Heart left ventricle (tissue), 16 donors: ENCODE results near the gene GZMM. TPM values are rescaled to one million over a fixed set of nuclear protein-coding genes. Genes with fewer than 3 reads are reported as not detected.

Experiments
- ATAC-seq, 4 donors: fragments of 200-7000 bp; cut with Tn5 transposase; one replicate each; pipeline ENCODE4 v1.9.1; 2020 to 2022; ENCODE audit warnings: moderate library complexity in 4 of 4, mild to moderate bottlenecking in 3 of 4, moderate number of reproducible peaks in 1 of 4
- DNase-seq, 5 donors: peaks; one replicate each; pipeline ENCODE4 v3.0.0-alpha.2; 2020
- H3K27ac ChIP-seq, 12 donors: fragments of 200-600 bp; sonication (generic) in 4 of 12; one replicate each; pipeline versions ENCODE4 v1.5.0 to v1.8.0; 2016 to 2022; ENCODE audit warnings: mild to moderate bottlenecking in 2 of 12
- H3K27me3 ChIP-seq, 9 donors: fragments of 200-600 bp; sonication (generic) in 2 of 9; one replicate each; pipeline versions ENCODE4 v1.5.1 to v1.8.0; 2016 to 2022; ENCODE audit warnings: mild to moderate bottlenecking in 3 of 9
- H3K36me3 ChIP-seq, 9 donors: fragments of 200-600 bp; sonication (generic) in 2 of 9; one replicate each; pipeline versions ENCODE4 v1.5.0 to v1.8.0; 2018 to 2022; ENCODE audit warnings: mild to moderate bottlenecking in 2 of 9
- H3K4me1 ChIP-seq, 12 donors: fragments of 200-600 bp; sonication (generic) in 4 of 12; one replicate each; pipeline versions ENCODE4 v1.5.0 to v1.8.0; 2016 to 2022; ENCODE audit warnings: mild to moderate bottlenecking in 3 of 12
- H3K4me3 ChIP-seq, 12 donors: fragments of 200-600 bp; sonication (generic) in 4 of 12; one replicate each; pipeline versions ENCODE4 v1.5.0 to v1.8.0; 2017 to 2022; ENCODE audit warnings: mild to moderate bottlenecking in 9 of 12, moderate library complexity in 4 of 12
- H3K9me3 ChIP-seq, 12 donors: fragments of 200-600 bp; sonication (generic) in 4 of 12; one replicate each; pipeline versions ENCODE4 v1.5.0 to v1.8.0; 2016 to 2022; ENCODE audit warnings: mild to moderate bottlenecking in 1 of 12
- CTCF ChIP-seq, 12 donors: fragments of 200-600 bp; sonication (generic) in 4 of 12; IDR thresholded peaks; one replicate each; pipeline versions ENCODE4 v1.5.0 to v1.8.0; 2018 to 2022; ENCODE audit warnings: antibody characterized with exemption in 12 of 12, mild to moderate bottlenecking in 5 of 12
- POLR2A ChIP-seq, 2 donors: fragments of 450-650 bp; IDR thresholded peaks; one replicate each; pipeline ENCODE4 v1.6.1; 2017; ENCODE audit warnings: antibody characterized with exemption in 2 of 2, mild to moderate bottlenecking in 2 of 2, moderate library complexity in 2 of 2
- WGBS, 4 donors: extraction: QIAGEN DNeasy Blood & Tissue Kit in 2 of 4; methylation state at CpG; one replicate each; pipeline versions ENCODE4 v1.1.5 to v1.1.7; 2013 to 2018; 5-methylcytosine and 5-hydroxymethylcytosine counted together
- intact Hi-C, 10 donors: fragments of 100-400 bp; cut with DNase I; formaldehyde crosslinking; loops; one replicate each; pipeline versions ENCODE4 v1.11.1 to v1.14.2; 2022
- polyA plus RNA-seq, 2 donors: library from polyadenylated mRNA; stranded (reverse); fragments of 200-250 nt; gene quantifications; one replicate each; pipeline ENCODE4 v1.2.3, GENCODE V29; 2013
- total RNA-seq, 9 donors: library from RNA; depleted of rRNA in 2 of 9; stranded (reverse); fragments of >200 nt in 2 of 9; fragmentation: NEBNext Ultra II Directional in 3 of 9; extraction: Animal tissue kit (Norgen Biotek cat#: 25700) in 3 of 9; gene quantifications; one replicate each; pipeline versions ENCODE4 v1.1.0 to v1.2.4, GENCODE V29; 2016 to 2023
- donor health status: ischemic (EF 13 %, LVEDD 7.1; RV severe dilation, severe dysfunction).
- donor health status: healthy with polysubstance abuse.
- donor health status: DM: no; HTN: yes; CAD: no.
- donor health status: DM: no; HTN: no; CAD: no.
- donor health status: ischemic (EF 25% LVEDD 6.9; RV normal size, moderate dysfunction).
- donor health status: ischemic (EF 25% LVEDD 5.7; RV mildly dilated, moderate dysfunction).
- donor health status: healthy.
- donor health status: DM: yes; HTN: yes; CAD: no.
- donor health status: ischemic (EF 35%, LVEDD 5.7; RV mildly dilated, moderate dysfunction).
- donor health status: nonischemic (EF 11% LVEDD 7.7; RV severe dilation, severe dysfunction).
- donor health status: DM: yes; HTN: yes; CAD: no.
- donor health status: PGD.
- donor health status: ischemic (EF 29% LVEDD 5.4; RV normal size, mild dysfunction).
- donor health status: nonischemic (EF 23%, LVEDD 6.1; RV moderate dilation, normal function).

The GZMM gene
- total and polyA plus RNA-seq, 11 donors = 0.12 to 3.0 (median 0.47) TPM; not detected in 5

GRCh38 chr19:572743-573518, 29.1 kb downstream of the GZMM start:
- peak overlapping the region; percentile 71 to 100 (median 98) for H3K4me3 ChIP-seq
- H3K27me3 ChIP-seq = no peaks in the 10 kb centered on the region
- TF ChIP-seq POLR2A (IDR thresholded peaks at IDR 0.05) = no peak
- no peak for TF ChIP-seq CTCF (IDR thresholded peaks at IDR 0.05)
- no peaks in the 10 kb centered on the region for H3K9me3 ChIP-seq
- H3K36me3 ChIP-seq = peaks cover 0 to 13% (median 3%) of the 10 kb centered on the region in 9 donors
- peak overlapping the region; percentile 85 to 99 (median 96) for H3K27ac ChIP-seq
- intact Hi-C loops = loop anchor here in 9 of 10 donors (2.0 to 5.0 kb wide), 3 partner anchors 40 to 90 kb away; partner anchors contain the start of genes CDC34 (in 4 of the 9) and RNF126 (in 1 of the 9)
- ATAC-seq (peak in 2 of 4 donors; percentile 0 to 2), DNase-seq (peak in 3 of 5 donors; percentile 53 to 83 (median 71))
- peaks cover under 1 to 60% (median 45%) of the 10 kb centered on the region in 12 donors for H3K4me1 ChIP-seq
- WGBS, 4 donors = 0 to 2% (median 0%) methylated on average over 6 to 55 of the region's 55 CpGs

GRCh38 chr19:573519-573825, 29.6 kb downstream of the GZMM start:
- Histone ChIP-seq H3K4me1 (peaks cover 3 to 65% (median 50%) of the 10 kb centered on the region in 12 donors), H3K27me3 (no peaks in the 10 kb centered on the region), H3K4me3 (peak overlapping the region; percentile 71 to 100 (median 98)), H3K36me3 (peaks cover 0 to 19% (median 4%) of the 10 kb centered on the region in 9 donors), H3K9me3 (no peaks in the 10 kb centered on the region), H3K27ac (peak overlapping the region; percentile 85 to 99 (median 96))
- WGBS, 4 donors = 1 to 3% (median 2%) methylated on average over 15 of the region's 15 CpGs
- DNase-seq (peak in 1 of 5 donors; percentile 43), ATAC-seq (no peak)
- intact Hi-C loops = loop anchor here in 9 of 10 donors (2.0 to 5.0 kb wide), 3 partner anchors 41 to 89 kb away; partner anchors contain the start of genes CDC34 (in 4 of the 9) and RNF126 (in 1 of the 9)
- TF ChIP-seq CTCF (IDR thresholded peaks at IDR 0.05) (no peak), POLR2A (IDR thresholded peaks at IDR 0.05) (no peak)

GRCh38 chr19:574658-575526, 31.0 kb downstream of the GZMM start:
- Histone ChIP-seq H3K4me3 (peak overlapping the region; percentile 37 to 100 (median 98)), H3K27me3 (no peaks in the 10 kb centered on the region), H3K36me3 (peaks cover 0 to 30% (median 5%) of the 10 kb centered on the region in 9 donors), H3K4me1 (peaks cover 3 to 78% (median 56%) of the 10 kb centered on the region in 12 donors), H3K27ac (peak overlapping the region; percentile 85 to 99 (median 96)), H3K9me3 (no peaks in the 10 kb centered on the region)
- ATAC-seq (peak; percentile 49 to 73 (median 63)), DNase-seq (peak; percentile 74 to 82 (median 78))
- TF ChIP-seq POLR2A (IDR thresholded peaks at IDR 0.05) = peak in 1 of 2 donors; percentile 42
- TF ChIP-seq CTCF (IDR thresholded peaks at IDR 0.05) = no peak
- 28 to 44% (median 35%) methylated on average over 18 to 32 of the region's 32 CpGs for WGBS, 4 donors
- intact Hi-C loops = loop anchor here in 4 of 10 donors (5.0 kb wide), 1 partner anchor 43 kb away; the partner anchor contains the start of gene CDC34 (in 4 of the 4)
